HG03039 (cell line): ENCODE results near the gene ADAM19.

Experiments used
- ATAC-seq: cut with Tn5 transposase; IDR thresholded peaks from one replicate; pipeline ENCODE4 v1.9.1; 2021; ENCODE audit warnings: mild to moderate bottlenecking, moderate library complexity; ENCODE audit not compliant: unreplicated experiment

The ADAM19 gene

DNA sequence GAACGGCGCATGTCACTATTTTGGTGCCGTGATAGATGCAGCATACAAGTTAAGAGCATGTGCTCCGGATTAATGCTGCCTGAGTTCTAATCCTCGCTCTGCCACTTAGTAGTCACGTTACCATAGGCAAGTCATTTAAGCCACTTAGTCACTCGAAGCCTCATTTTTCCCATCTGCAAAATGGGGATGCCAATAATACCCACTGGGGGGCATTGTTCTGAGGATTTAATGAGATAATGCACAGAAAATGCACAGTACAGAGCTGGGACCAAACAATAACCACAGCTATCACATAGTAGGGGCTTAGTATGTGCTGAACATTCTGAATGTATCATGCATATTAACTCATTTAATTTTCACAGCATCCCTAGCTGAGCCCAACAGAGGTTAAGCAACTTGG is 106.5 kb downstream of the ADAM19 start:
- no peak for ATAC-seq

GRCh38 chr5:157468293-157468965 is 107.1 kb downstream of the ADAM19 start:
- ATAC-seq = no peak

GRCh38 chr5:157464519-157465171 is 110.9 kb downstream of the ADAM19 start:
- peak; percentile 94 for ATAC-seq

DNA sequence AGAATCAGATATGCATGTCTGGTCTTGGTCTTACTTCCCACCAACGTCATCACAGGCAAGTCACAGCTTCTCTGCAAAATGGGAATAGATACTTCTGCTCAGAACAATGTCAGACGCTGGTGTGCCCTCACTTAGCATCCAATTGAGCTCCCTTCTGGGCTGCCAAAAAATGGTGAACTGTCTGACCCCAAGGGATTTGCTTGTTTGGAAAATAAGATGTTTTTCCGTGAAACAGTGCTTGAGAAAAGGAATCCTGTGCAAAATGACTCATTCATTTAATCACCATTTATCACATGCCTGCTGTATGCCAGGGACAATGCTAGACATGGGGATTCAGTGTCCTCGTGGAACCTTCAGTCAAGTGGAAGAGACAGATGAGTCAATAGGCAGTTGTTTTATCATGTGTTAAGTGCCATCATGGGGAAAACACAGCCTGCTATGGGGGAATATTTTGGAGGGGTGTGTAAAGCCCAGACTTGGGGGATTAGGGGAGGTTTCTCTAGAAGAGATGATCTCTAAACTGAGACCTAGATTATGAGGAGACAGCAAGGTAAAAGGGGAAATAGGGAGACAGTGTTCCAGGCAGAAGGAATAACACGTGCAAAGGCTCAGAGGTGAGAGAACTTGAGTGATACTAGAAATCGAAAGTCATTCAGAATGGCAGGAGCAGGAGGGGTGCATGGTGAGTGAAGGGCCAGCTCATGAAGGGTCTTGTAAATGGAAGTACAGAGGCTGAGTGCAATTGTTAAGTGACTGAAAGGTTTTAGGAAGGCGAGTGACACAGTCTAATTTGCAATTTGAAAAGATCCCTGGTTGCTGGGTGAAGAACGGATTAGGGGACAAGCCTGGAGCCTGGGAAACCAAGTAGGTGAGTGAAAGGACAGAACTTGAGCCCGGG is 111.7 kb downstream of the ADAM19 start:
- ATAC-seq = no peak

GRCh38 chr5:157463081-157463480 is 112.5 kb downstream of the ADAM19 start:
- no peak for ATAC-seq

- ATAC-seq = no peak
These were observed 114.4 kb downstream of the ADAM19 start for GRCh38 chr5:157460921-157461792.

- ATAC-seq = no peak
These were observed 115.6 kb downstream of the ADAM19 start, which contains the start of gene NIPAL4 for GRCh38 chr5:157459715-157460599. NIPAL4 (plus strand) TSS chr5:157460213; CDS start chr5:157460321, 108 bp downstream.

DNA sequence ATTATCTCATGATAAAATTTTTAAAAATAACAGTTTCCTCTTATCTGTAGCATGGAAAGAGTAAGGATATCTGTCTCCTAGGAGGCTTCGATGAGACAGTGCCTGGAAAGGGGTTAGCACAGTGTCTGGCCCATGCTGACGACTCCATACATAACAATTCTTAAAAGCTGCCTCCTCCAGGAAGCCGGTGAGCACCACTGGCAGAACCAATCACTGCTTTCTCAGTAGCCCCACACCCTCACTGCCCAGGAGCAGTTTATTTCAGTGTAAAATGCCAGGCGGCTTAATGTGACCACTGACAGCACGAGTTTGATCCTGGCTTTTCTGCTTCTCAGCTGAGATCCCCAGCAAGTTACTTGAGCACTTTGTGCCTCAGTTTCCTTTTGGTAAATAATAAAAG is 116.7 kb downstream of the ADAM19 start:
- ATAC-seq = no peak

DNA sequence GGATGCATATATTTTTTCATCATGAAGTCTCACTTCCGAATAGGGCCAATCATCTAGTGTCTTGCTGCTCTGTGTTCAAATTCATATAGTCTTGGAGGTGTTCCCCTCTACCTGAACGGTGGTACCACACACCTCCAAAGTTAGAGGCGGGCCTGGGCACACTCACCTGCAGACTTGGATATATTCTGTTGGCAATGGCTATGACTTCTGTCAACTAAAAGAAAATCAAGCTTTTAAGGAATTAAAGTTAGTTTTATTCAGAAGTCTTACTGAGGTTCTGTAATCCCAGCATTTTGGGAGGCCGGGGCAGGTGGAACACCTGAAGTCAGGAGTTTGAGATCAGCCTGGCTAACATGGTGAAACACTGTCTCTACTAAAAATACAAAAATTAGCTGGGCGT is 118.2 kb downstream of the ADAM19 start:
- ATAC-seq = no peak

- no peak for ATAC-seq
These were observed 119.3 kb downstream of the ADAM19 start for GRCh38 chr5:157456301-157456700.

DNA sequence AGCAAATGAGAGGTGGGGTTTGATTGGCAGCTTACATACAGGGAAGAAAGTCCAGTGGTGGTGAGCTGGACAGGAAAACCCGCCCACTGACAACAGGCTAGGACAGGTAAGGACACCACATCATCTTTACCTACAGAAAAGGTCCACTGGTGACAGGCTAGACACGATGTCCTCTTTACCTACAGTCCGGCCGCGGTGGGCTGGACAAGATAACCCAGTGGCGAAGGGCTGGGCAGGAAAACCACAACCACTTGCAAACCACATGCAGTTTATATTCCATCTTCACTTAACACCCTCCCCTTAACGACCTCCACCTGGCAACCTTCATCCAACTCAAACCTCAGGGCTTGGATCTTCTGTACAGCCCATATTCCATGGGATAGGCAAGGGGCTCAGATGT is 120.5 kb downstream of the ADAM19 start:
- no peak for ATAC-seq

DNA sequence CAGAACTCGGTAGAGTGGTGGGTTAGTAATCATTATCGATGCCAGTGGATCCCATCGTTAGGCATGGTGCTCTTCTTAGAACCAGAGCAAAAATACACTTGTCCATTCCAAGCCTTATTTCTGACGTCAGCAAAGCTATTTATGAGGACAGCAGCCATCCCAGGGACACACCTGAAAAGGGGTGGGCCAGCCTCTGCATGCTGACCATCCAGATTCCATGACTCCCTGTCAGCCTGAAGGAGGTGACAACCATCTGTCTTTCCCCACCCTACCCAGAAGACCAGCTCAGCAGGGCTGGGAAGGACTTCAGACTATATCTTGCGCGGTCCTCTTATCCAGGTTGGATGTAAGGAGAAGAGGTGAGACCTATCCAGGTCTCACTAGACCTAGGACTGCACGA is 121.3 kb downstream of the ADAM19 start:
- ATAC-seq = no peak

DNA sequence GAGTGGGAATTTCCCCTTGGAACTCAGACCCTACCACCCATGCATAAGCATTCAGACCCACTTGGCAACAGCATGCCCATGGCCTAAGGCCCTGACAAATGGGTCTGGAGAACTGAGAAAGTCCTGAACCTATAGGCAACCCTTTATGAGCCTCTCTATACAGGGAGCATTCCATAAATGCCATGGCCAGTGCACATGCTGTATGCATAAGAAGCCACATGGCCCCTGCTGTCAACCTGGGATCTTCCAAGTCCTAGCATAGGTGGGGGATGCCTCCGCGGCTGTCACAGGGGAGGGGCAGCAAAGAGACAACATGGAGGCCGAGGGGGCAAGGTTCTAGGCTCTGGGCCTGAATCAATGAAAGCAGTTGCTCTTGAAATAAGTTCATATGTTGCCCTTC is 123.8 kb downstream of the ADAM19 start:
- no peak for ATAC-seq

- ATAC-seq = no peak
These were observed 125.6 kb downstream of the ADAM19 start for GRCh38 chr5:157450024-157450423.

GRCh38 chr5:157449011-157449723 is 126.4 kb downstream of the ADAM19 start:
- ATAC-seq = no peak

- no peak for ATAC-seq
These were observed 128.4 kb downstream of the ADAM19 start for GRCh38 chr5:157447201-157447637.

GRCh38 chr5:157446412-157446935 is 129.1 kb downstream of the ADAM19 start:
- ATAC-seq = no peak

DNA sequence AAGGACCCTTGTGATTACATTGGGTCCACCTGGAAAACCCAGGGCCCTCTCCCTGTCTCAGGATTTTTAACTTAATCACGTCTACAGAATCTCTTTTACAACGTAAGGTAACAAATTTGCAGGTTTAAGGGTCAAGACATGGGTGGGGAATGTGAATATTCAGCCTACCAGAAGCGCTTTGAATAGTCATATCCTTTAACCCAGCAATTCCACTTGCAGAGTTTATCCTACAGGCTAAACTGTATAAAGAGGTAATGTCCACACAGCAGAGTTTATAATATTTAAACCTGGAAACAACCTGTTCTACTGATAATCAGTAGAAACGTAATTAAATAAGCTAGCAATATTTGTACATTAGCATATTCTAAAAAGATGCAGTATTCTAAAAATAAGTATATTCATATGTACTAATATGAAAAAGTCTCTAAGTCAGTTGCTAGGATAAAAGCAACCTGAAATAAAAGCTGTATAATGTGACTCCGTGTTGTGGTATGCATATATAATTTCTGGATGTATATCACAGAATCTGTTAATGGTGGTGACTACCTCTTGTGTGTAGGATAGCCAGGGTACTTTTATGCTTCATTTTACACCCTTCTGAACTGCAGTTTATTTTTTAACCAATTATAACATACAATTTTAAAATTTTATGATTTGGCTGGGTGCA is 129.7 kb downstream of the ADAM19 start:
- ATAC-seq = no peak
